Activated T-cell treated with anti-CD3 and anti-CD28 coated beads for 4 hours (primary cell): ENCODE data around the gene NHERF2.

Source experiments
- DNase-seq: peaks from one replicate; pipeline ENCODE4 v3.0.0-alpha.2; 2020

Gene NHERF2

DNA sequence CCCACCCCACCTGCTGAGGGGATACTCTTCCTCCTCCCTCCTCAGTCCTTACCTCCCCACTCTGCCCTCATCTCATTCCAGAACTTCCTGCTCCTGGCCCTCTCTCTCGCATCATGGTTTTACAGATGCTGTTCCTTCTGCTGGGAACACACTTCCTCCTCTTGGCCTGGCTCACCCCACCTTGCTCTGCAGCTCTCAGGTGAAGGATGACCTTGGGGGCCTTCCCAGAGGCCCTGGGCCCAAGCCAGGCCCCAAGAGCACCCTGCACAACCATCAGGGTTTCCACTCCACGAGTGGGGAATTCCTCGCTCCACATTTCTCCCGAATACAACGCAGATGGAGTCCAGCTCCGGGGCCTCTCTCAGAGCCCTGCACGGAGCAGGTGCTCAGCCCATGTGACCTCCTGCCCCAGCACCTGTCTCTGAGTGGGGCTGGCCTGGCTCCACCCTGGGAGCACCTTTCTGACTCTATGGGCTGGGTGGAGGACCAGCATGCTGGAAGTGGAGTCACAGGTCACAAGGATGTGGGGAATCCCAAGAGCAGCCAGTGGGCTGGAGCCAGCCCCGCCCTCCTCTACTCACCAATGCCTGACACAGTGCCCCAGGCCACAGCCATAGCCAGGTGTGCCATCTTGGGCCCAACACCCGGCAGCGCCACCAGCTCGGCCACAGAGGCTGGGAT, 16.4 kb downstream of the NHERF2 start:
- no peak for DNase-seq

- no peak for DNase-seq
These were observed 17.2 kb downstream of the NHERF2 start for GRCh38 chr16:2043667-2044451.

DNA sequence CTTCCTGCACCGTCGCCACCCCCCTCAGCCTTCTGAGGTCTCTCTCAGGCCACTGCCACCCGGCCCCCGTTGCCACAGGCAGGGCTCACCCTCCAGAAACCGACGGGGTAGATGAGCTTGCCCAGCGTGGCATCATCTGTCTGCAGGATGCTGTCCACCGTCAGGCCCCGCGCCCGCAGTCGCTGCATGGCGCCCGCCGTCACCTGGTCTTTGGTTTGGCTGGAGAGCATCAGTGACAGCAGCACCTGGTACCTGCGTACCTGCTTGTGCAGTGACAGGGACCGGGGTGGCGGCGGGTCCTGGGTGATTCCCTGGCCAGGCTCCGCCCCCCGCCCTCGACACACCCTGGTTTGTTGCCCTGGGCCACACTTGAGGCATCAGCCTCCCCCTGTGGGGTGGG, 17.8 kb downstream of the NHERF2 start:
- no peak for DNase-seq

DNA sequence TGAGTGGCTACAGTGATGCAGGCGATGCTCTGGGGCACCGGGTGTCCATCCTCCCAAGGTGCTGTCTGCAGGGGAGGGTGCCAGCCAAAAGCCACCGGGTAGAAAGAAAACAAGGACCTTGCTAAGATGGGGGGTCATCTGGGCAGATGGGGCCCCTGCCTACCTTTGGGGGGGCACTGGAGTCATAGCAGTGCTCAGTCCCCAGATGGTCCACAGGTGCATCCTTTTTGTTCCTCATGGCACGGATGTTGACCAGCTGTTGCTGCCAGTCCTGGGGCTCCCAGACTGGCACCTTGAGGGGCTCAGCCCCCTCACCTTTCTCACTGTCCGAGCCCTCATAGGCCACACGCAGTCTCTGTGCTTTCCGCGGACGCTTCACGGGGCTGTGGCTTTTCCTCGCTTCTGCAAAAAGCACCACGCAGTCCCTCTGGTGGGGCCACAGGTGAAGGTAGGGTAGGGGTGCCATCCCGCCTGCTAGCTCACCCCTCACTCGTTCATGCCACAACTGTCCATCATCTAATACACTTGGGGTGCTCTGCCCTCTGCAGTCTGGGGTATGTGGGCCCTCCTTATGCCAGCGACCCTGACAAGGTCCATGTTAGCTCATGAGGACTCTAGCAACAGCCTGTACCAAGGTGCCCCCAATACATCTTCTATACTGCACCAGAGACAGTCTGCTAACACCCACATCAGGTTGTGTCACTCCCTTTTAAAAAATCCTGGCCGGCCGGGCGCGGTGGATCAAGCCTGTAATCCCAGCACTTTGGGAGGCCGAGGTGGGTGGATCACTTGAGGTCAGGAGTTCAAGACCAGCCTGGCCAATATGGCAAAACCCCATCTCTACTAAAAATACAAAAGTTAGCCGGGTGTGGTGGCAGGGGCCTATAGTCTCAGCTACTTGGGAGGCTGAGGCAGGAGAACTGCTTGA, 19.5 kb downstream of the NHERF2 start:
- DNase-seq: no peak

DNA sequence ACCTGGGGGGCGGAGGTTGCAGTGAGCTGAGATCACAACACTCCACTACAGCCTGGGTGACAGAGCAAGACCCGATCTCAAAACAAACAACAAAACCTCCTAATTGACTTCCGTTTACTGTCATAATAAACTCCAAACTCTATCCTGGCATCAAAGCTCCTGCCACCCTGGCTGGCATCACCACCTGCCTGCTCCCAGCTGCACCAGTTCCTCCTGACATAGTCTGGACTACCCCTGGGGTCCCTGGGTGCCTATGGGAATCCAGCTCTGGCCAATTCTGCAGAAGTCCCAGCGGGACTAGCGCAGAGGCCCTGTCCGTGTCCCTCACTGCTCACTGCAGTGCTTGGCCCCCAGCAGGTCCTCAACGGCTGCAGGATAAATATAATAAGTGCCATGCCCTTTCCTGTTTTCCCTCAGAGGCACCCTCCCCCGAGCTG, 20.2 kb downstream of the NHERF2 start:
- no peak for DNase-seq

GRCh38 chr16:2047330-2048115, 20.8 kb downstream of the NHERF2 start, which contains the start of the genes NTHL1 and TSC2:
TSS of gene NTHL1 (minus strand) at chr16:2047834. CDS start at chr16:2047823, 11 bp downstream.
TSS of gene TSC2 (plus strand) at chr16:2047985. CDS start at chr16:2048616, 631 bp downstream.
- peak; percentile 86 for DNase-seq

GRCh38 chr16:2048116-2048543, 21.4 kb downstream of the NHERF2 start:
- no peak for DNase-seq

DNA sequence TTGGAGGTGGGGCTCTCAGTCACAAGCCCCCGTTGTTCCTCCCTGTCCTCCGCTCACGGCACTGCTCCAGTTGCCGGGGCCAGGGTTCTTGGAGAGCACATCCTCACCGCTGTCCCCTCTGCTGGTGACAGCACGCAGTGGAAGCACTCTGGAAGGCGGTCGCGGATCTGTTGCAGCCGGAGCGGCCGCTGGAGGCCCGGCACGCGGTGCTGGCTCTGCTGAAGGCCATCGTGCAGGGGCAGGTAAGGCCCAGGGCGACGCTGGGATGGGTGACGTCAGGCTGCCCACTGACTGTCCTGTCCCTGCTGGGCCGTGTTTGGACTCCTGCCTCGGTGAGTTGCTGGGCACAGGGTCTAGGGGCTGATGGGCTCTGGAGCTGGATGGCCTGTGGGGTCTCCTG, 26.5 kb downstream of the NHERF2 start:
- no peak for DNase-seq

DNA sequence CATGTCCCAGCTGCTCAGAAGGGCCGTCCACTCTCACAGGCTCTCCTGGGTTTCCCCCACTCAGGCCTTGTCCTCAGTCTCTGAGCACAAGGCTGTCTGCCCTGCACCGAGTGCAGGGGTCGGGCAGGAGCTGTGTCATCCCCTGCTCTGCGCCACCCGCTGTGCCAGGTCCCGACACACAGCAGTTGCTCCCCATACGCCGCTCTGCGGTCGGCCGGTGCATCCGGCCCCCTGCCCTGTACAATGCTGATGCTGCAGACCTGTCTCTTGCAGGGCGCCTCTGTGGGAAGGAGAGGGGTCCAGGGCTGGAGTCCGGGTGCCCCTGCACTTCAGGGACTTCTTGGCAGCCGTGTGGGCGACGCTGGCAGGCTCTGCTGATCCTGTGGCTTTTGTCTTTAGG, 27.2 kb downstream of the NHERF2 start:
- DNase-seq: no peak

DNA sequence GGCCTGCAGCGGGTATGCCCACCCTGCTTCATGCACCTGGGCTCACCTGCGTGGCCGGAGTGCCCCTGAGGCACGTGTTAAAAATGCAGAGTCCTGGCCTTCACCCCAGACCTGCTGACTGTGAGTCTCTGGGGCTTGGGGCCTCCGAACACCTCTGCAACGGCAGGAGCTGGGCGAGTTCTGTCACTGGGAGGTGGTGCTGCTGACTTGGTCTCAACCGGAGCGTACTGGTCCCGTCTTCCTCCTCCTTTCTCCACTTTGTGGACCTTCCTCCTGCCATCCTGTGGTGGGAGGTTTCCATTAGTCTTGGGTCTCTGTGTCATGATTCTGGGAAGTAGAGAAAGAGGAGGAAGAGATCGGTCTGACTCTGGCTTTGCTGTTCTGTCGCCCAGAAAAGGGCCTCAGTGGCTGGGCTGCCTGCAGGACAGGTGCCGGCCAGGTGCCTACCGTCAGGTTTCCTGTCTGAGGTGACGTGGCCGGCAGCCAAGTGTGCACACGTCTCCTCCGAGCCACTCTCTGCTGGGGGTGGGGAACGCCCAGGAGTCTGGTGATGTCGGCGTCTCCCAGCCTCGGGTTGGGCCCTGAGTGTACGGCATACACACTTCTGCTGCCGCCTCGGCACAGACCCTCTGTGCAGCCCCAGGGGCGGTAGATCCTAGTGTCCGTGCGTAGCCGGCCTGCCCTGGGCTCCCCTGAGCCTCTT, 28.0 kb downstream of the NHERF2 start:
- no peak for DNase-seq

GRCh38 chr16:2056077-2056476, 29.4 kb downstream of the NHERF2 start:
- no peak for DNase-seq

- no peak for DNase-seq
These were observed 30.1 kb downstream of the NHERF2 start for GRCh38 chr16:2056681-2057407.

- DNase-seq: no peak
These were observed 30.7 kb downstream of the NHERF2 start for GRCh38 chr16:2057438-2057837.

DNA sequence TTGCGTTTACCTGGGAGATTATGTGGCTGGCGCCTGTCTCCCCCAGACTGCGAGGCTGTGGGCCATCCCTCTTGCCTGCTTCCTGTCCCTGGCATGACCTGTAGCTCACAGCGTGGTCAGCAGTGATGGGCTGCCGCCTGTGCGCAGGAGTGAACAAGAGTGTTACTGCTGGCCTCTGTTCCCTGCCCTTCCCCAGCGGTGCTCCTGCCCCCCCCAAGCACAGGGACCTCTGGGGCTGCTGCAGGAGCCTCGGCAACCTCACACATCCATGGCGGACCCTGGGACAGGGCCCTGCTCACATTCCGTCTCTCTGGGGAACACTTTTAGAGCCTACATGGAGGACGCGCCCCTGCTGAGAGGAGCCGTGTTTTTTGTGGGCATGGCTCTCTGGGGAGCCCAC, 31.7 kb downstream of the NHERF2 start:
- no peak for DNase-seq

- DNase-seq: no peak
These were observed 32.2 kb downstream of the NHERF2 start for GRCh38 chr16:2058872-2059271.

DNA sequence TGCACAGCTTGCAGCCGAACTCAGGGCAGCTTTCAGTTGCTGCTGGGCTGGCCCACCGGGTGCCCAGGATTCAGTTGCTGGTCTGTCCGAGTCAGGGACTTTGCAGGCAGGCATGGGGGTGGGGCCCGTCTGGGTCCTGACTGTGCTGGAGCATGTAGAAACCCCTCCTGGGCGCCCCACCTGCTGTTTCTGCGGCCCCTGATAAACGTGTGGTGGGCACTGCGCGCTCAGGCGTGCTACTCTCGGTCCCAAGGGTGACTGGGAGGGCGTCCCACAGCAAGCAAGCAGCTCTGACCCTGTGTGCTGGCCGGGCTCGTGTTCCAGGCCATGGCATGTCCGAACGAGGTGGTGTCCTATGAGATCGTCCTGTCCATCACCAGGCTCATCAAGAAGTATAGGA, 33.6 kb downstream of the NHERF2 start:
- DNase-seq: no peak

DNA sequence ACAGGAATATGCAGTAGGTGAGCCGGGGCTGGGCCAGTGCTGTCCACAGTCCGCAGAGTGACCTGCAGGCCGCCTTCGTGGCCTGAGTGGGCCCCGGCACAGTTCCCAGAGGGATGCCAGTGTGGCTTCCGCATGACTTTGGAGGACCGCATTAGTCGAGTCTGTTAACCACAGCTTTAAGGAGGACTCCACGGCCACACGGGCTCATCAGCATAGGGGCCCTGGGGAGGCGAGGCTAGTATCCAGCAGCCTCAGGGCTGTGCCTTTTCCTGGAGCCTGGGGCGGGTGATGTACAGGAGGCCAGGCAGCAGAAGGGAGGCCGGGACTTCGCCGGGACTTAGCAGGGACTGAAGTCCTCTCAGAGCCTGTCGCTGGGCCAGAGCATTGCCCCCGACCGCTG, 34.3 kb downstream of the NHERF2 start:
- no peak for DNase-seq

GRCh38 chr16:2061526-2061925, 34.8 kb downstream of the NHERF2 start:
- DNase-seq: no peak

DNA sequence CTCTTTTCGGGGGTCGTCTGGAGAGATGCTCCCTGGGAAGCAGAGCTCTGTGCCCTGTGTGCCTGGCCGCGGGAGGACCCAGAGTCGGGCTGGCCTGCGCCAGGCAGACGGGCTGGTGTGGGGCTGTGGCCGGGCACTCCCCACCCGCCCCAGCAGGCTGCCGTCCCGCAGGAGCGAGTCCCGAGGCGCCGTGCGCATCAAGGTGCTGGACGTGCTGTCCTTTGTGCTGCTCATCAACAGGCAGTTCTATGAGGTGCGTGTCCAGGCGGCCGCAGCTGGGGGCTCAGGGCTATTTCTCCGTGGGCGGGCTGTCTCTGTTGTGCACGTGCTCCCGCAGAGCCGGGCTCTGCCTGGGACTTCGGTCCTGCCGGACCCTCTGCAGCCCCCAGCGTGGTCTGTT, 36.1 kb downstream of the NHERF2 start:
- DNase-seq: no peak

GRCh38 chr16:2063861-2064260, 37.2 kb downstream of the NHERF2 start:
- DNase-seq: no peak

GRCh38 chr16:2064368-2064945, 37.8 kb downstream of the NHERF2 start:
- DNase-seq: no peak
